ENCODE measurements around the gene FAM72A. TPM values are rescaled to one million over a fixed set of nuclear protein-coding genes. Genes with fewer than 3 reads are reported as not detected.

FAM72A gene
- total RNA-seq (2022; extraction: Qiagen RNA extraction; ENCODE audit: low read depth) = 8.9 to 12.0 TPM (median 10.7 TPM) in 5 replicates

GRCh38 chr1:206202789-206203363 is at the start of gene FAM72A:
FAM72A (minus strand) TSS chr1:206202839; CDS start chr1:206202025, 814 bp downstream.

GRCh38 chr1:206203364-206204158 is 922 bp upstream of the FAM72A start, which contains the start of gene SRGAP2:
SRGAP2 (plus strand) TSS chr1:206203541; CDS start chr1:206205971, 2,430 bp downstream.

Other genes starting within 250 kb of the FAM72A start
- 1.0 to 1.8 TPM (median 1.3 TPM) in 5 replicates for gene RAB7B, start 199.4 kb downstream of the FAM72A start, total RNA-seq (2022; extraction: Qiagen RNA extraction; ENCODE audit: low read depth)
- gene CTSE, start 178.9 kb downstream of the FAM72A start, total RNA-seq (2022; extraction: Qiagen RNA extraction; ENCODE audit: low read depth) = not detected in 5 replicates
- gene RHEX, start 149.7 kb downstream of the FAM72A start, total RNA-seq (2022; extraction: Qiagen RNA extraction; ENCODE audit: low read depth) = not detected in 5 replicates
- not detected in 5 replicates for gene AVPR1B, start 85.5 kb downstream of the FAM72A start, total RNA-seq (2022; extraction: Qiagen RNA extraction; ENCODE audit: low read depth)
- 17.7 to 33.9 TPM (median 27.0 TPM) in 5 replicates for gene SRGAP2, start 702 bp upstream of the FAM72A start, total RNA-seq (2022; extraction: Qiagen RNA extraction; ENCODE audit: low read depth)

Data from A549 treated with ZK216348 at 1 μM for 4 hours (cell line).